ENCODE data around the gene TSSC4. TPM values are rescaled to one million over a fixed set of nuclear protein-coding genes. Genes with fewer than 3 reads are reported as not detected.
A peak's percentile ranks its signal among the peaks of the same experiment; 100 is the strongest.

The TSSC4 gene
- polyA plus RNA-seq, 3 donors = 28.1 to 74.6 (median 52.0) TPM

DNA sequence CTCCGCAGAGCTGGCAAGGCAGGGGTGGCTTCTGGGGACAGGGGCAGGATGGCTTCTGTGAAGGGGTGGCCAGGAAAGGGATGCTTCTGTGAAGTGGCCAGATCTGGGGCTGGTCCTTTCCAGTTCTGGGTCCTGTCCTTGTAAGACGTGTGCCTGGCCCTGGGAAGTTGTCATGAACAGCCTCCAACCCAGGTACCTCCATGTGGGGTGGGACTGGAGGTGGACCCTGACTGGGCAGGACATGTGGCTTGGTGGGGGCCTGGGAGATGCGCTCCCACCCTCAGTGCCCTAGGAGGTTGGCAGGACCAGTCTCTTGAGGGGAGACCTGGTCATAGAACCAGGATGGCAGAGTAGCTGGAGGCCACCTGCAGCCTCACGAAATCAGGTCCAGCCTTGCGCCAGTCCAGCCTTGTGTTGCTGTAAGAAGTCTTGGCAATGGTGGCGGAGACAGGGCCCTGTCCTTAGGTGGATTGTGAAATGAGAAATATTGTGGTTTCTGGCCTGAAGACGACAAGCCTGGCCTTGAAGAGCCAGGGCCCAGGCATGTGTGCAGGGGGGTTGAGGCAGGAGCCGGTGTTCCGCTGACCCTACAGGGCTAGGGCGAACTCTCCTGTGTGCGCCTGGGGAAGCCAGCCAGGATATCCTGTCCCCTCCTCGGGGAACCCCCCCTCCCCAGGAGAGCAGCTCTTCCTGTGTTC is 46.9 kb downstream of the TSSC4 start:
- TF ChIP-seq, protein P1, sequence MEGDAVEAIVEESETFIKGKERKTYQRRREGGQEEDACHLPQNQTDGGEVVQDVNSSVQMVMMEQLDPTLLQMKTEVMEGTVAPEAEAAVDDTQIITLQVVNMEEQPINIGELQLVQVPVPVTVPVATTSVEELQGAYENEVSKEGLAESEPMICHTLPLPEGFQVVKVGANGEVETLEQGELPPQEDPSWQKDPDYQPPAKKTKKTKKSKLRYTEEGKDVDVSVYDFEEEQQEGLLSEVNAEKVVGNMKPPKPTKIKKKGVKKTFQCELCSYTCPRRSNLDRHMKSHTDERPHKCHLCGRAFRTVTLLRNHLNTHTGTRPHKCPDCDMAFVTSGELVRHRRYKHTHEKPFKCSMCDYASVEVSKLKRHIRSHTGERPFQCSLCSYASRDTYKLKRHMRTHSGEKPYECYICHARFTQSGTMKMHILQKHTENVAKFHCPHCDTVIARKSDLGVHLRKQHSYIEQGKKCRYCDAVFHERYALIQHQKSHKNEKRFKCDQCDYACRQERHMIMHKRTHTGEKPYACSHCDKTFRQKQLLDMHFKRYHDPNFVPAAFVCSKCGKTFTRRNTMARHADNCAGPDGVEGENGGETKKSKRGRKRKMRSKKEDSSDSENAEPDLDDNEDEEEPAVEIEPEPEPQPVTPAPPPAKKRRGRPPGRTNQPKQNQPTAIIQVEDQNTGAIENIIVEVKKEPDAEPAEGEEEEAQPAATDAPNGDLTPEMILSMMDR (IDR thresholded peaks at IDR 0.05) = no peak
- peaks cover 74% of the 10 kb centered on the region for H3K79me2 ChIP-seq (ENCODE audit: insufficient read depth, low read length)
- peak; percentile 31 to 59 (median 34) for DNase-seq
- peaks cover 0 to 17% of the 10 kb centered on the region in 2 donors for H3K27me3 ChIP-seq (ENCODE audit: control insufficient read depth in 2 of 2, insufficient read depth in 2 of 2, low read length in 2 of 2)
- peaks cover 14 to 26% of the 10 kb centered on the region in 2 donors for H3K36me3 ChIP-seq (replicated peaks in 1 of 2; ENCODE audit: control insufficient read depth in 1 of 2, insufficient read depth in 2 of 2, low read length in 2 of 2)
- 10% methylated on average over 12 of the region's 12 CpGs for WGBS (ENCODE audit: insufficient coverage)
- no peaks in the 10 kb centered on the region for H3K9me3 ChIP-seq (replicated peaks in 1 of 2; ENCODE audit: control insufficient read depth in 1 of 2, insufficient read depth in 1 of 2, low read length in 2 of 2)
- H3K9ac ChIP-seq (ENCODE audit: insufficient read depth, low read length, poor library complexity, severe bottlenecking) = peak overlapping the region; percentile 47
- H3K4me3 ChIP-seq (replicated peaks in 1 of 3; ENCODE audit: low read depth in 2 of 3, low read length in 3 of 3) = peak overlapping the region; percentile 6 to 88 (median 82)
- Mint-ChIP-seq H3K27me3 (ENCODE audit: low read depth in 3 of 3) (peaks cover 13 to 18% (median 14%) of the 10 kb centered on the region in 3 donors), H3K27ac (peak overlapping the region; percentile 83 to 96 (median 91)), H3K36me3 (peaks cover 18 to 35% of the 10 kb centered on the region in 2 donors), H3K9me3 (peaks cover 0 to 3% (median 0%) of the 10 kb centered on the region in 7 donors), H3K4me1 (peaks cover 35% of the 10 kb centered on the region), H3K4me3 (peak overlapping the region; percentile 93 to 98)
- intact Hi-C loops (cut with micrococcal nuclease) = loop anchor here in 1 of 2 donors (5.0 kb wide), 1 partner anchor 35 kb away; no protein-coding TSS in a partner anchor
- peak overlapping the region; percentile 80 to 88 for H3K27ac ChIP-seq (ENCODE audit: low read depth in 1 of 2, low read length in 2 of 2)
- peak overlapping the region; percentile 53 for H2AFZ ChIP-seq (ENCODE audit: insufficient read depth, low read depth, low read length, poor library complexity, severe bottlenecking)
- H4K20me1 ChIP-seq (ENCODE audit: insufficient read depth, low read length) = peaks cover 75% of the 10 kb centered on the region
- H3K4me2 ChIP-seq (replicated peaks; ENCODE audit: extremely low read depth, low read length, poor library complexity, severe bottlenecking) = peak overlapping the region; percentile 87
- peaks cover 39 to 45% of the 10 kb centered on the region in 2 donors for H3K4me1 ChIP-seq (ENCODE audit: control insufficient read depth in 1 of 2, insufficient read depth in 2 of 2, low read length in 2 of 2)

GRCh38 chr11:2447951-2448650 is 47.6 kb downstream of the TSSC4 start:
- H3K4me3 ChIP-seq (replicated peaks in 1 of 3; ENCODE audit: low read depth in 2 of 3, low read length in 3 of 3) = peak overlapping the region in 2 of 3 experiments; percentile 82 to 88
- TF ChIP-seq, protein P1 (IDR thresholded peaks at IDR 0.05) = no peak
- 95% methylated on average over 5 of the region's 10 CpGs for WGBS (ENCODE audit: insufficient coverage)
- intact Hi-C loops (cut with micrococcal nuclease) = loop anchor here in 1 of 2 donors (5.0 kb wide), 1 partner anchor 34 kb away; no protein-coding TSS in a partner anchor
- Mint-ChIP-seq H3K4me3 (peak overlapping the region; percentile 93 to 98), H3K4me1 (peaks cover 35% of the 10 kb centered on the region), H3K27me3 (ENCODE audit: low read depth in 3 of 3) (peaks cover 9 to 13% (median 10%) of the 10 kb centered on the region in 3 donors), H3K36me3 (peaks cover 23 to 42% of the 10 kb centered on the region in 2 donors), H3K27ac (peak overlapping the region in 4 of 7 donors; percentile 83 to 96 (median 90)), H3K9me3 (peaks cover 0 to 3% (median 0%) of the 10 kb centered on the region in 7 donors)
- H3K4me2 ChIP-seq (replicated peaks; ENCODE audit: extremely low read depth, low read length, poor library complexity, severe bottlenecking) = peak overlapping the region; percentile 87
- H2AFZ ChIP-seq (ENCODE audit: insufficient read depth, low read depth, low read length, poor library complexity, severe bottlenecking) = peak overlapping the region; percentile 53
- H3K79me2 ChIP-seq (ENCODE audit: insufficient read depth, low read length) = peaks cover 77% of the 10 kb centered on the region
- peaks cover 82% of the 10 kb centered on the region for H4K20me1 ChIP-seq (ENCODE audit: insufficient read depth, low read length)
- H3K4me1 ChIP-seq (ENCODE audit: control insufficient read depth in 1 of 2, insufficient read depth in 2 of 2, low read length in 2 of 2) = peaks cover 39 to 45% of the 10 kb centered on the region in 2 donors
- H3K36me3 ChIP-seq (replicated peaks in 1 of 2; ENCODE audit: control insufficient read depth in 1 of 2, insufficient read depth in 2 of 2, low read length in 2 of 2) = peaks cover 14 to 31% of the 10 kb centered on the region in 2 donors
- H3K9ac ChIP-seq (ENCODE audit: insufficient read depth, low read length, poor library complexity, severe bottlenecking) = peak overlapping the region; percentile 47
- no peak for DNase-seq
- H3K27me3 ChIP-seq (ENCODE audit: control insufficient read depth in 2 of 2, insufficient read depth in 2 of 2, low read length in 2 of 2) = peaks cover 0 to 12% of the 10 kb centered on the region in 2 donors
- peak overlapping the region; percentile 80 to 88 for H3K27ac ChIP-seq (ENCODE audit: low read depth in 1 of 2, low read length in 2 of 2)
- H3K9me3 ChIP-seq (replicated peaks in 1 of 2; ENCODE audit: control insufficient read depth in 1 of 2, insufficient read depth in 1 of 2, low read length in 2 of 2) = no peaks in the 10 kb centered on the region
